ENCODE measurements around the gene SESN1. TPM values are rescaled to one million over a fixed set of nuclear protein-coding genes. Genes with fewer than 3 reads are reported as not detected.

The SESN1 gene
- total RNA-seq, 1 donor from 2014 or later, result 23.6 TPM

DNA sequence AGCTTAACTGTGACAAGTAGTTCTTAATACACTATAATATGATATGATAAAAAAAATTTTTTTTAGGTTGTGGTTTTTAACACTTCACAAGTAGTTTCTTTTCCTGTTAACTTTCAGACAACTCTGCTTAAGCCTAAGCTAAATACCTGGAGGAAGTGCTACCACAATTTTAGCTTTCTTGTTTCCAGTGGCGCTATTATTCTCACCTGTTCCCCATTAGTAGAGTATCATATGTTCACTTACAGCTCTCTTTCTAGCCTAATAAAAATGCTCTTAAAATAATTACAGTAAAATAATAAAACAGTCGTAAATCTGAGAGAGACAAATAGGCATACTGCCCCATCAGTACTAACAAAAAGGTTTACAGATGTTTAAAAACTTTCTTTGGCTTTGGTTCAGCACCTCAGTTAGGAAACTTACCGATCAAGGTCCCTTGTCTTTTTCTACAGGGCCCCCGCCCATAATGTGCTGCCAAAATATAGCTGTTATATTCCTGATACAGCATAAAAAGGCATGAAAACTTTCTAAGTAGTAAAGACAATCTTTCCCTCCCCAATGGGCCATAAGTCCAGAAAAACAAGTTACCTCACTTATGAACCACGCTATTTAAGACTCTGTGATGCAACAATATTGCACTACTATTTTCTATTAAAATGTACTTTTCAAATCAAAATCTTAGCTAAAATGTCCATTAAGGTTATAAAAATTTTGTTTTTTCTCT lies 57.9 kb downstream of the SESN1 start:
- Mint-ChIP-seq H3K4me1 (ENCODE audit: unreplicated experiment) (peaks cover 4% of the 10 kb centered on the region), H3K36me3 (ENCODE audit: low read depth, unreplicated experiment) (no peaks in the 10 kb centered on the region), H3K27ac (ENCODE audit: unreplicated experiment) (no peak overlapping the region), H3K27me3 (ENCODE audit: unreplicated experiment) (no peaks in the 10 kb centered on the region), H3K9me3 (ENCODE audit: unreplicated experiment) (no peaks in the 10 kb centered on the region), H3K4me3 (ENCODE audit: unreplicated experiment) (no peak overlapping the region)
- DNase-seq (ENCODE audit: low spot score), result no peak
- no peak for TF ChIP-seq CTCF (IDR thresholded peaks at IDR 0.05; ENCODE audit: unreplicated experiment)

DNA sequence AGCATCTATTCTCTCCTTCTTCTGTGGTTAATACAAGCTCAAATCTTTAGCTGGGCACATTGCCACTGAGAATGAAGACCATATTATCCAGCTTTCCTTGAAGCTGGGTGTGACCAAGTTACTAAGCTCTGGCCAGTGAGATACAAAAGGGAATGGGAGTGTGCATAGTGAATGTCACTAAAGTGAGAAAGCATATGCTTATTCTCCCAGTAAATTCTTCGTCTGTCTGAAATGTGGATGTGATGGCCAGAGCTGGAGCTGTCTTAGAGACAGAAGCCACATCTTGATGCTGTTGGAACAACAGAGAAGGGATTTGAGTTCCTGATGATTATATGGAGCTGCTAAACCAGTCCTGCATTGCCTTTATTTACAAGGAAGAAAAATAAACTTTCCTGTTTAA lies 60.1 kb downstream of the SESN1 start:
- H3K27ac Mint-ChIP-seq (ENCODE audit: unreplicated experiment), result no peak overlapping the region
- H3K4me3 Mint-ChIP-seq (ENCODE audit: unreplicated experiment), result no peak overlapping the region
- no peak for TF ChIP-seq CTCF (IDR thresholded peaks at IDR 0.05; ENCODE audit: unreplicated experiment)
- no peak for DNase-seq (ENCODE audit: low spot score)
- H3K27me3 Mint-ChIP-seq (ENCODE audit: unreplicated experiment), result no peaks in the 10 kb centered on the region
- H3K36me3 Mint-ChIP-seq (ENCODE audit: low read depth, unreplicated experiment), result no peaks in the 10 kb centered on the region
- H3K9me3 Mint-ChIP-seq (ENCODE audit: unreplicated experiment), result no peaks in the 10 kb centered on the region
- H3K4me1 Mint-ChIP-seq (ENCODE audit: unreplicated experiment), result peaks cover 3% of the 10 kb centered on the region

GRCh38 chr6:109033655-109034054 lies 61.0 kb downstream of the SESN1 start:
- TF ChIP-seq CTCF (IDR thresholded peaks at IDR 0.05; ENCODE audit: unreplicated experiment), result no peak
- no peaks in the 10 kb centered on the region for H3K36me3 Mint-ChIP-seq (ENCODE audit: low read depth, unreplicated experiment)
- H3K4me3 Mint-ChIP-seq (ENCODE audit: unreplicated experiment), result no peak overlapping the region
- DNase-seq (ENCODE audit: low spot score), result no peak
- H3K27me3 Mint-ChIP-seq (ENCODE audit: unreplicated experiment), result no peaks in the 10 kb centered on the region
- H3K4me1 Mint-ChIP-seq (ENCODE audit: unreplicated experiment), result peaks cover 3% of the 10 kb centered on the region
- H3K9me3 Mint-ChIP-seq (ENCODE audit: unreplicated experiment), result no peaks in the 10 kb centered on the region
- H3K27ac Mint-ChIP-seq (ENCODE audit: unreplicated experiment), result no peak overlapping the region

- Mint-ChIP-seq H3K9me3 (ENCODE audit: unreplicated experiment) (no peaks in the 10 kb centered on the region), H3K36me3 (ENCODE audit: low read depth, unreplicated experiment) (no peaks in the 10 kb centered on the region), H3K27ac (ENCODE audit: unreplicated experiment) (no peak overlapping the region), H3K4me1 (ENCODE audit: unreplicated experiment) (peaks cover 3% of the 10 kb centered on the region), H3K27me3 (ENCODE audit: unreplicated experiment) (no peaks in the 10 kb centered on the region), H3K4me3 (ENCODE audit: unreplicated experiment) (no peak overlapping the region)
- TF ChIP-seq CTCF (IDR thresholded peaks at IDR 0.05; ENCODE audit: unreplicated experiment), result no peak
- no peak for DNase-seq (ENCODE audit: low spot score)
These were observed 63.2 kb downstream of the SESN1 start for GRCh38 chr6:109031416-109031815.

GRCh38 chr6:109029313-109029712 lies 65.3 kb downstream of the SESN1 start:
- DNase-seq (ENCODE audit: low spot score), result no peak
- no peaks in the 10 kb centered on the region for H3K9me3 Mint-ChIP-seq (ENCODE audit: unreplicated experiment)
- no peaks in the 10 kb centered on the region for H3K27me3 Mint-ChIP-seq (ENCODE audit: unreplicated experiment)
- H3K27ac Mint-ChIP-seq (ENCODE audit: unreplicated experiment), result no peak overlapping the region
- TF ChIP-seq CTCF (IDR thresholded peaks at IDR 0.05; ENCODE audit: unreplicated experiment), result no peak
- H3K4me1 Mint-ChIP-seq (ENCODE audit: unreplicated experiment), result peaks cover 3% of the 10 kb centered on the region
- no peak overlapping the region for H3K4me3 Mint-ChIP-seq (ENCODE audit: unreplicated experiment)
- no peaks in the 10 kb centered on the region for H3K36me3 Mint-ChIP-seq (ENCODE audit: low read depth, unreplicated experiment)

Data from endothelial cell (in vitro differentiated cells).